ENCODE results near the gene AP3B2. TPM values are rescaled to one million over a fixed set of nuclear protein-coding genes. Genes with fewer than 3 reads are reported as not detected.
"Not testable (repeated sequence)": the region's sequence is repeated elsewhere in the genome, so short reads cannot be mapped to it uniquely, and the experiment has no call there.

AP3B2 gene
- total RNA-seq, 1 experiment from 2014 or later = 0.07 TPM

GRCh38 chr15:82709081-82709420 lies 624 bp downstream of the AP3B2 start:
- H3K4me1 ChIP-seq (ENCODE audit: control insufficient read depth in 1 of 2, insufficient read depth in 2 of 2, low read length in 2 of 2) = peaks cover 0 to 4% of the 10 kb centered on the region in 2 experiments; a peak in 1 of 4 replicates
- no peak overlapping the region for H3K9ac ChIP-seq (ENCODE audit: low read length)
- ATAC-seq (no peak), DNase-seq (ENCODE audit: low read depth, low spot score) (no peak)
- POLR2A ChIA-PET = no interaction called here
- H3K36me3 ChIP-seq (ENCODE audit: control insufficient read depth in 1 of 2, insufficient read depth in 2 of 2, low read length in 2 of 2) = no peaks in the 10 kb centered on the region
- no peaks in the 10 kb centered on the region for H3K27me3 ChIP-seq (ENCODE audit: insufficient read depth, low read length)
- intact Hi-C loops (cut with micrococcal nuclease) = loop anchor here (5.0 kb wide), 1 partner anchor 47 kb away; no protein-coding TSS in a partner anchor
- no peak overlapping the region for H3K27ac ChIP-seq (ENCODE audit: low read depth, low read length)
- H3K79me2 ChIP-seq (ENCODE audit: insufficient read depth, low read length) = no peaks in the 10 kb centered on the region
- BruUV-seq (replicated peaks) = no TSS peak
- TF ChIP-seq RAD21 (IDR thresholded peaks at IDR 0.05; ENCODE audit: low read depth) (no peak), ZFX (IDR thresholded peaks at IDR 0.05) (0 out of 2 replicates have a peak, but pooled peaks have one; percentile 17)
- no peaks in the 10 kb centered on the region for H3K9me2 ChIP-seq (ENCODE audit: insufficient read depth)
- CTCF ChIA-PET = no interaction called here
- H3K4me2 ChIP-seq (ENCODE audit: low read length) = peak overlapping the region; percentile 83
- no peaks in the 10 kb centered on the region for H3K9me3 ChIP-seq (ENCODE audit: control insufficient read depth in 1 of 2, insufficient read depth in 1 of 2, low read depth in 1 of 2, low read length in 2 of 2)
- H2AFZ ChIP-seq (ENCODE audit: low read depth, low read length, poor library complexity, severe bottlenecking) = no peak overlapping the region
- no peaks in the 10 kb centered on the region for H4K20me1 ChIP-seq (ENCODE audit: insufficient read depth)
- H3K4me3 ChIP-seq (replicated peaks in 1 of 2; ENCODE audit: low read depth in 1 of 2, low read length in 2 of 2) = peak overlapping the region; percentile 27 to 33; a peak in 3 of 4 replicates
- RAD21 ChIA-PET (ENCODE audit: low non-redundant PET in 1 of 2, low total read pairs in 2 of 2, uncharacterized antibody in 2 of 2, unreplicated experiment in 2 of 2) = no interaction called here

DNA sequence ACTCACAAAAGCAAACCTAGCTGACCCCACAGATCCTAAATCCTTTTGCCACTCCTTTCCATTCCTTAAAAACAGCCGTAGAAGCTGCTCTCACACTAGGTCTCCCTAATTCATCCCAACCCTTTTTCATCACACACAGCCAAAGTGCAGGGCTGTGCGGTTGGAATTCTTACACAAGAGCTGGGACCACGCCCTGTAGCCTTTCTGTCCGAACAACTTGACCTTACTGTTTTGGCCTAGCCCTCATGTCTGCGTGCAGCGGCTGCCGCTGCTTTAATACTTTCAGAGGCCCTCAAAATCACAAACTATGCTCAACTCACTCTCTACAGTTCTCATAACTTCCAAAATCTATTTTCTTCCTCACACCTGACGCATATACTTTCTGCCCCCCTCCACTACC lies 3.8 kb downstream of the AP3B2 start:
- H4K20me1 ChIP-seq (ENCODE audit: insufficient read depth); H2AFZ ChIP-seq (ENCODE audit: low read depth, low read length, poor library complexity, severe bottlenecking); H3K27me3 ChIP-seq (ENCODE audit: insufficient read depth, low read length); H3K4me2 ChIP-seq (ENCODE audit: low read length); H3K4me1 ChIP-seq (ENCODE audit: control insufficient read depth in 1 of 2, insufficient read depth in 2 of 2, low read length in 2 of 2); CTCF ChIA-PET; ATAC-seq; H3K27ac ChIP-seq (ENCODE audit: low read depth, low read length); H3K9ac ChIP-seq (ENCODE audit: low read length); H3K36me3 ChIP-seq (ENCODE audit: control insufficient read depth in 1 of 2, insufficient read depth in 2 of 2, low read length in 2 of 2); H3K9me3 ChIP-seq (ENCODE audit: control insufficient read depth in 1 of 2, insufficient read depth in 1 of 2, low read depth in 1 of 2, low read length in 2 of 2); RAD21 ChIA-PET (ENCODE audit: low non-redundant PET in 1 of 2, low total read pairs in 2 of 2, uncharacterized antibody in 2 of 2, unreplicated experiment in 2 of 2); BruUV-seq (replicated peaks); H3K79me2 ChIP-seq (ENCODE audit: insufficient read depth, low read length); POLR2A ChIA-PET; DNase-seq (ENCODE audit: low read depth, low spot score); H3K9me2 ChIP-seq (ENCODE audit: insufficient read depth); H3K4me3 ChIP-seq (replicated peaks in 1 of 2; ENCODE audit: low read depth in 1 of 2, low read length in 2 of 2): not testable (repeated sequence)
- intact Hi-C loops (cut with micrococcal nuclease) = loop anchor here (5.0 kb wide), 1 partner anchor 44 kb away; no protein-coding TSS in a partner anchor

- DNase-seq (ENCODE audit: low read depth, low spot score) (no peak), ATAC-seq (peak; percentile 81)
- H3K4me2 ChIP-seq (ENCODE audit: low read length) = no peak overlapping the region
- H4K20me1 ChIP-seq (ENCODE audit: insufficient read depth) = no peaks in the 10 kb centered on the region
- H3K27ac ChIP-seq (ENCODE audit: low read depth, low read length) = no peak overlapping the region
- H3K9ac ChIP-seq (ENCODE audit: low read length) = no peak overlapping the region
- H3K27me3 ChIP-seq (ENCODE audit: insufficient read depth, low read length) = peaks cover 3% of the 10 kb centered on the region; the same call in 1 of the 2 replicates
- H3K9me2 ChIP-seq (ENCODE audit: insufficient read depth) = no peaks in the 10 kb centered on the region
- TF ChIP-seq EGR1 (IDR thresholded peaks at IDR 0.05; ENCODE audit: low read depth) (no peak), SP1 (IDR thresholded peaks at IDR 0.05; ENCODE audit: low read depth) (no peak), ELF1 (IDR thresholded peaks at IDR 0.05; ENCODE audit: borderline replicate concordance, low read depth) (no peak), POLR2AphosphoS5 (IDR thresholded peaks at IDR 0.05; ENCODE audit: low read depth, low read length) (no peak), TCF7L2 (IDR thresholded peaks at IDR 0.05; ENCODE audit: borderline replicate concordance, extremely low read depth, insufficient read depth, insufficient read length) (no peak), CTCF (IDR thresholded peaks at IDR 0.05 in 2 of 3, conservative IDR thresholded peaks at IDR 0.05 in 1 of 3; ENCODE audit: borderline replicate concordance in 1 of 3, insufficient read depth in 1 of 3, low read depth in 2 of 3, low read length in 2 of 3) (no peak), FOSL1 (IDR thresholded peaks at IDR 0.05; ENCODE audit: low read depth) (no peak), ATF3 (IDR thresholded peaks at IDR 0.05) (no peak), SRF (IDR thresholded peaks at IDR 0.05; ENCODE audit: low read depth) (no peak)
- no peak overlapping the region for H2AFZ ChIP-seq (ENCODE audit: low read depth, low read length, poor library complexity, severe bottlenecking)
- H3K36me3 ChIP-seq (ENCODE audit: control insufficient read depth in 1 of 2, insufficient read depth in 2 of 2, low read length in 2 of 2) = no peaks in the 10 kb centered on the region
- no peaks in the 10 kb centered on the region for H3K79me2 ChIP-seq (ENCODE audit: insufficient read depth, low read length)
- peaks cover 0 to 6% of the 10 kb centered on the region in 2 experiments; a peak in 2 of 4 replicates for H3K4me1 ChIP-seq (ENCODE audit: control insufficient read depth in 1 of 2, insufficient read depth in 2 of 2, low read length in 2 of 2)
- H3K4me3 ChIP-seq (replicated peaks in 1 of 2; ENCODE audit: low read depth in 1 of 2, low read length in 2 of 2) = no peak overlapping the region
- intact Hi-C loops (cut with micrococcal nuclease) = no loop called here
- CTCF ChIA-PET = no interaction called here
- no TSS peak for BruUV-seq (replicated peaks)
- POLR2A ChIA-PET = no interaction called here
- H3K9me3 ChIP-seq (ENCODE audit: control insufficient read depth in 1 of 2, insufficient read depth in 1 of 2, low read depth in 1 of 2, low read length in 2 of 2) = no peaks in the 10 kb centered on the region
- RAD21 ChIA-PET (ENCODE audit: low non-redundant PET in 1 of 2, low total read pairs in 2 of 2, uncharacterized antibody in 2 of 2, unreplicated experiment in 2 of 2) = no interaction called here
Observed at GRCh38 chr15:82699726-82700125, 9.9 kb downstream of the AP3B2 start.

All from HCT116 (cell line).